DOHH2 (cell line): ENCODE measurements around the gene HS3ST4.

Source experiments
- H3F3A ChIP-seq: fragments of 200-600 bp; sonication (generic), shearing (Covaris generic); 2 replicates; pipeline ENCODE4 v1.6.0; 2016; ENCODE audit warnings: antibody characterized with exemption, mild to moderate bottlenecking; ENCODE audit not compliant: control insufficient read depth, insufficient read depth
- H3K27ac ChIP-seq: fragments of 200-600 bp; sonication (generic); 2 replicates; pipeline ENCODE4 v1.5.1; 2014; ENCODE audit warnings: low read depth, mild to moderate bottlenecking, low read length, moderate library complexity
- H3K27me3 ChIP-seq: fragments of 200-600 bp; sonication (generic); 2 replicates; pipeline ENCODE4 v1.6.1; 2014; ENCODE audit warnings: mild to moderate bottlenecking, low read length, mixed read lengths; ENCODE audit not compliant: control insufficient read depth
- H3K36me3 ChIP-seq: fragments of 200-600 bp; sonication (generic); 2 replicates; pipeline ENCODE4 v1.6.1; 2014; ENCODE audit warnings: mild to moderate bottlenecking, low read length, moderate library complexity, mixed read lengths; ENCODE audit not compliant: control insufficient read depth
- H3K4me1 ChIP-seq: fragments of 200-600 bp; sonication (generic); 2 replicates; pipeline ENCODE4 v1.6.1; 2014; ENCODE audit warnings: mild to moderate bottlenecking, low read length, mixed read lengths; ENCODE audit not compliant: control insufficient read depth
- H3K4me2 ChIP-seq: fragments of 200-600 bp; sonication (generic); 2 replicates; pipeline ENCODE4 v1.6.0; 2014; ENCODE audit warnings: mild to moderate bottlenecking, low read length, moderate library complexity
- H3K4me3 ChIP-seq: fragments of 200-600 bp; sonication (generic); 2 replicates; pipeline ENCODE4 v1.5.1; 2014; ENCODE audit warnings: mild to moderate bottlenecking, low read length, mixed read lengths
- H3K79me2 ChIP-seq: fragments of 200-600 bp; sonication (generic); 2 replicates; pipeline ENCODE4 v1.6.1; 2014; ENCODE audit warnings: mild to moderate bottlenecking, low read length, mixed read lengths; ENCODE audit not compliant: control insufficient read depth
- H3K9me2 ChIP-seq: fragments of 200-600 bp; sonication (generic); replicated peaks from 2 replicates; pipeline ENCODE4 v1.6.1; 2014; ENCODE audit warnings: mild to moderate bottlenecking, low read length, mixed read lengths; ENCODE audit not compliant: control insufficient read depth
- H3K9me3 ChIP-seq: fragments of 200-600 bp; sonication (generic); 2 replicates; pipeline ENCODE4 v1.6.1; 2014; ENCODE audit warnings: antibody characterized with exemption, low read length, mixed read lengths; ENCODE audit not compliant: control insufficient read depth, insufficient read depth
- H4K20me1 ChIP-seq: fragments of 200-600 bp; sonication (generic); 2 replicates; pipeline ENCODE4 v1.6.0; 2014; ENCODE audit warnings: low read depth, mild to moderate bottlenecking, antibody characterized with exemption, low read length, moderate library complexity; ENCODE audit not compliant: control insufficient read depth, insufficient read depth
- EZH2phosphoT487 ChIP-seq: fragments of 200-600 bp; sonication (generic); IDR thresholded peaks from 2 replicates; pipeline ENCODE4 v1.6.1; 2017; ENCODE audit warnings: borderline replicate concordance, mild to moderate bottlenecking, antibody characterized with exemption, low read length, moderate library complexity, mixed read lengths
- TF ChIP-seq, protein P1 (sequence below): fragments of 200-600 bp; sonication (generic); IDR thresholded peaks from one replicate; pipeline ENCODE4 v1.5.1; 2014; ENCODE audit warnings: antibody characterized with exemption, mild to moderate bottlenecking, low read depth, low read length; ENCODE audit not compliant: poor library complexity, severe bottlenecking

The HS3ST4 gene

DNA sequence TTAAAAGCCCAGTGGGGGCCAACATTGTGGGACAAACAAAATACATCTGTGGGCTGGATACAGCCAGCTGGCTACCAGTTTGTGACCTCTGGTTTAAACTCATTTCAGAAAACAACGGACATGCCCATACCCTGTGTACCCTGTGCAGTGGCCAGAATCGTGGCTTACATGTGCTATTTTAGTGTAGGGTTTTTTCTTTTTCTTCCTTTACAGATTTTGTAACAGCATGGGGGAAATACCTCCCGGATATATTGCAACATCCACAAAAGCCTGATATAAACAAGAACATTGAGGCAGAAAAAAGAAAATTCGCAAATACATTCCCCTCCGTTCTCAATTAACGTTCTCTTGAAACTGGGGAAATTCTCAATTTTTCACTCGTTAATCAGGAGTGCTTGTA lies 7.3 kb downstream of the HS3ST4 start:
- Histone ChIP-seq H3K4me1 (no peaks in the 10 kb centered on the region), H3K9me2 (no peaks in the 10 kb centered on the region), H3K27me3 (peaks cover 14% of the 10 kb centered on the region; the same call in 1 of the 2 replicates), H3K36me3 (no peaks in the 10 kb centered on the region), H4K20me1 (no peaks in the 10 kb centered on the region), H3K4me3 (no peak overlapping the region), H3K4me2 (no peak overlapping the region), H3K79me2 (no peaks in the 10 kb centered on the region), H3K27ac (no peak overlapping the region), H3K9me3 (no peaks in the 10 kb centered on the region), H3F3A (no peaks in the 10 kb centered on the region)
- TF ChIP-seq, protein P1, sequence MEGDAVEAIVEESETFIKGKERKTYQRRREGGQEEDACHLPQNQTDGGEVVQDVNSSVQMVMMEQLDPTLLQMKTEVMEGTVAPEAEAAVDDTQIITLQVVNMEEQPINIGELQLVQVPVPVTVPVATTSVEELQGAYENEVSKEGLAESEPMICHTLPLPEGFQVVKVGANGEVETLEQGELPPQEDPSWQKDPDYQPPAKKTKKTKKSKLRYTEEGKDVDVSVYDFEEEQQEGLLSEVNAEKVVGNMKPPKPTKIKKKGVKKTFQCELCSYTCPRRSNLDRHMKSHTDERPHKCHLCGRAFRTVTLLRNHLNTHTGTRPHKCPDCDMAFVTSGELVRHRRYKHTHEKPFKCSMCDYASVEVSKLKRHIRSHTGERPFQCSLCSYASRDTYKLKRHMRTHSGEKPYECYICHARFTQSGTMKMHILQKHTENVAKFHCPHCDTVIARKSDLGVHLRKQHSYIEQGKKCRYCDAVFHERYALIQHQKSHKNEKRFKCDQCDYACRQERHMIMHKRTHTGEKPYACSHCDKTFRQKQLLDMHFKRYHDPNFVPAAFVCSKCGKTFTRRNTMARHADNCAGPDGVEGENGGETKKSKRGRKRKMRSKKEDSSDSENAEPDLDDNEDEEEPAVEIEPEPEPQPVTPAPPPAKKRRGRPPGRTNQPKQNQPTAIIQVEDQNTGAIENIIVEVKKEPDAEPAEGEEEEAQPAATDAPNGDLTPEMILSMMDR: no peak
- no peak for TF ChIP-seq EZH2phosphoT487

DNA sequence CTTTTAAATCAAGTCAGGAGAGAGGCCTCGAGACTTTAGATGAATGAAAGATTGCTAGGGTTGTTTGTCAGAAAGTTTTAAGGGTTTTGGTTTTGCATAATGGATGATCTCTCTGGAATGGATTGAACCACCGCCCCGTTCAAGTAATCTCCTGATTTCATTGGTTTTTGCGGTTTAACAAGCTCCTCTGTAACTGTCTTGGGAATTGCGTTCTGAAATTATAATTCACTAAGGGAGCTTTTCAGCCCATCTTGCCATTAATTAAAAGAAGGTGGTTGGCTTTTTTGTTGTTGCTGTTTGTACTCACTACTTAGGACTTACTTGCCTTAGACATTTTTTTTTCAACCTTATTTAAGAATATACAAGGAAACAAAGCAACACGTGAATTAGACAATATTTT lies 8.8 kb downstream of the HS3ST4 start:
- H3K4me2 ChIP-seq: no peak overlapping the region
- H3K4me3 ChIP-seq: no peak overlapping the region
- no peaks in the 10 kb centered on the region for H4K20me1 ChIP-seq
- H3K9me2 ChIP-seq: no peaks in the 10 kb centered on the region
- no peak overlapping the region for H3K27ac ChIP-seq
- H3K79me2 ChIP-seq: no peaks in the 10 kb centered on the region
- no peaks in the 10 kb centered on the region for H3K36me3 ChIP-seq
- H3K27me3 ChIP-seq: peaks cover 5% of the 10 kb centered on the region; the same call in 1 of the 2 replicates
- no peaks in the 10 kb centered on the region for H3F3A ChIP-seq
- TF ChIP-seq, protein P1: no peak
- no peak for TF ChIP-seq EZH2phosphoT487
- H3K9me3 ChIP-seq: no peaks in the 10 kb centered on the region
- no peaks in the 10 kb centered on the region for H3K4me1 ChIP-seq

DNA sequence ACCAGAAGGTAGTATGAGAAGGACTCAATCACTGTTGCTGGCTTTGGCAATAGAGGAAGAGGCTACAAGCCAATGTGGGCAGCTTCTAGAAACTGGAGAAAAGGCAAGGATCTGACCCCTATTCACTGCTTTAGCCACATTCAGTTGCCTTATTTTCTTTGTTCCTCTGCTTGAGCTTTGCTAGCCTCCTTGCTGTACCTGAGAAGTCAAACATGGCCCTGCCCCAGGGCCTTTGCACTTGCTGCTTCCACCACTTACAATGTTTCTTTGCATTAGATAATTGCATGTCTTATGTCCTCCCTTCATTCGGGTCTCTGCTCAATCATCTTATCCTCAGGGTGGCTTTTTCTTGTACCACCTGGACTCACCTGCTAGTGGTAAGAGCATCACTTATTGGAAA lies 15.8 kb downstream of the HS3ST4 start:
- no peaks in the 10 kb centered on the region for H3K36me3 ChIP-seq
- TF ChIP-seq, protein P1: no peak
- no peak for TF ChIP-seq EZH2phosphoT487
- H3K4me3 ChIP-seq: no peak overlapping the region
- H3K4me1 ChIP-seq: no peaks in the 10 kb centered on the region
- no peaks in the 10 kb centered on the region for H4K20me1 ChIP-seq
- 0 out of 2 replicates have a peak, but pooled peaks cover 3% of the 10 kb centered on the region for H3K27me3 ChIP-seq
- H3K27ac ChIP-seq: no peak overlapping the region
- H3K4me2 ChIP-seq: no peak overlapping the region
- H3K9me2 ChIP-seq: no peaks in the 10 kb centered on the region
- H3K79me2 ChIP-seq: no peaks in the 10 kb centered on the region
- H3K9me3 ChIP-seq: no peaks in the 10 kb centered on the region
- no peaks in the 10 kb centered on the region for H3F3A ChIP-seq
